ENCODE data around the gene CNTF. TPM values are rescaled to one million over a fixed set of nuclear protein-coding genes. Genes with fewer than 3 reads are reported as not detected.

The CNTF gene
- total and polyA plus RNA-seq, 9 donors: 0.22 to 2.0 (median 0.87) TPM

DNA sequence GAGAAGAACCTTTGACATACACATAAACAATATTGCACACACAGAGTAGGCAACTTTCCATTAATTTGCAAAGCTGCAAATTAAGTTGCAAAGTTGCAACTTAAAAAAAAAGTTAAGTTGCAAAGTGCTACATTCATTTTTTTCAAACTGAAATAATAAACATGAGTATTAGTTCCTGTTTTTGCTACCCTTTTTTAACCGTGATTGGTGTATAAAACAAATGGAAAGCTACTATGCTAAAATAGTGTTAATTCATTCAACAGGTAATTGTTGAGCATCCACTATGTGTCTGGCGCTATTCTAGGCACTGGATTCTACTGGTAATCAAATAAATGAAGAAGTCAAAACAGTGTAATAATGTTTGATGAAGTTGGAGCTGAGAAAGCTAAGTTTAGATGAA is 35.5 kb upstream of the CNTF start:
- Histone ChIP-seq H3K27me3 (no peaks in the 10 kb centered on the region), H3K9me3 (no peaks in the 10 kb centered on the region), H3K36me3 (no peaks in the 10 kb centered on the region), H3K27ac (no peak overlapping the region), H3K4me1 (ENCODE audit: insufficient read depth) (peaks cover 2% of the 10 kb centered on the region), H3K4me3 (no peak overlapping the region)
- no peak for DNase-seq
- TF ChIP-seq EP300 (IDR thresholded peaks at IDR 0.05) (no peak), POLR2A (IDR thresholded peaks at IDR 0.05) (no peak)
- TF ChIP-seq, protein P1, sequence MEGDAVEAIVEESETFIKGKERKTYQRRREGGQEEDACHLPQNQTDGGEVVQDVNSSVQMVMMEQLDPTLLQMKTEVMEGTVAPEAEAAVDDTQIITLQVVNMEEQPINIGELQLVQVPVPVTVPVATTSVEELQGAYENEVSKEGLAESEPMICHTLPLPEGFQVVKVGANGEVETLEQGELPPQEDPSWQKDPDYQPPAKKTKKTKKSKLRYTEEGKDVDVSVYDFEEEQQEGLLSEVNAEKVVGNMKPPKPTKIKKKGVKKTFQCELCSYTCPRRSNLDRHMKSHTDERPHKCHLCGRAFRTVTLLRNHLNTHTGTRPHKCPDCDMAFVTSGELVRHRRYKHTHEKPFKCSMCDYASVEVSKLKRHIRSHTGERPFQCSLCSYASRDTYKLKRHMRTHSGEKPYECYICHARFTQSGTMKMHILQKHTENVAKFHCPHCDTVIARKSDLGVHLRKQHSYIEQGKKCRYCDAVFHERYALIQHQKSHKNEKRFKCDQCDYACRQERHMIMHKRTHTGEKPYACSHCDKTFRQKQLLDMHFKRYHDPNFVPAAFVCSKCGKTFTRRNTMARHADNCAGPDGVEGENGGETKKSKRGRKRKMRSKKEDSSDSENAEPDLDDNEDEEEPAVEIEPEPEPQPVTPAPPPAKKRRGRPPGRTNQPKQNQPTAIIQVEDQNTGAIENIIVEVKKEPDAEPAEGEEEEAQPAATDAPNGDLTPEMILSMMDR (IDR thresholded peaks at IDR 0.05): no peak
- intact Hi-C loops (cut with DNase I): no loop called here
- 80 to 89% (median 82%) methylated on average over 2 of the region's 2 CpGs for WGBS, 3 donors

DNA sequence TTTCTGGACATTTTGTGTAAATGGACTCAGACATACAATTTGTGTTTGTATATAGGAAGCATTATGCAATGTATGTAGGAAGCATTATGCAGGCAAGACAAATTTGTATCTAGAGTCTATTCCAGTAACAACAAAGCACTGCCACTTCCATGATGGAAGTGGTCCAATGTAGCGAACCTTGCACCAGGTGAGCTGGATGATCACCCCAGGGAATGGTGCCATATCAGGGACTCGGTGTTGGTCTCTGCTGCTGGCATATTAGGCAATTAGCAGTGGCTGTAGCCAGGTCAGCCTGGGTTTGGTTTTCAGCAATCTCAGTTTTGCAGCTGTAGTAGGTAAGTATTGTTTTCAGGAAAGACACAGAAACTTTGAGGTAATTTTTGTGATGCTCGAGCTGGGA is 30.8 kb upstream of the CNTF start:
- Histone ChIP-seq H3K9me3 (no peaks in the 10 kb centered on the region), H3K4me1 (ENCODE audit: insufficient read depth) (no peaks in the 10 kb centered on the region)
- intact Hi-C loops (cut with DNase I): no loop called here

DNA sequence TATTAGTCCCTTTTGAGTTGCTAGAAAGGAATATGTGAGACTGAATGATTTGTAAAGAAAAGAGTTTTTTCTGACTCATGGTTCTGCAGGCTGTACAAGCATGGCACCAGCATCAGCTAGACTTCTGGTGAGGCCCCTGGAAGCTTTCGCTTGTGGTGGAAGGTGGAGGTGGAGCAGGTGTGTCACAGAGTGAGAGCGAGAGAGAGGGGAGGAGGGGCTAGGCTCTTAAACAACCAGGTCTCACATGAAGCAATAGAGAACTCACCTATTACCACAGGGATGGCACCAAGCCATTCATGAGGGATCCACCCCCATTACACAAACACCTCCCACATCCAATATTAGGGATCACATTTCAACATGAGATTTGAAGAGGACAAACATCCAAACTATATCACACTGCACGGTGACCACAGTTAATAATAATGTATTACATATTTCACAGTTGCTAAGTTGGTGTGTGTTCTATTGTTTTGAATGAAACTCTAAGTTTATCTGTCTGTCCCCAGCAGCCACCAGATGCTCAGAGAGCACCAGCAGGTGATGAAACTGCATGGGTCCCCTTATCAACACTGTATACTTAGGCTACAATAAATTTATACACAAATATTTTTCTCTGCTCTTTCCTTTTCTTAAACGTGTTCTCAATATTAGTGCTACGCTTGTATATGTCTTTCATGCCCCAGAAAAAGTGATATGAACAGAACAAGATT is 29.5 kb upstream of the CNTF start:
- TF ChIP-seq POLR2A (IDR thresholded peaks at IDR 0.05) (no peak), EP300 (IDR thresholded peaks at IDR 0.05) (no peak)
- TF ChIP-seq, protein P1 (IDR thresholded peaks at IDR 0.05): no peak
- Histone ChIP-seq H3K27ac (no peak overlapping the region), H3K4me1 (ENCODE audit: insufficient read depth) (no peaks in the 10 kb centered on the region), H3K9me3 (no peaks in the 10 kb centered on the region), H3K27me3 (no peaks in the 10 kb centered on the region), H3K4me3 (no peak overlapping the region), H3K36me3 (no peaks in the 10 kb centered on the region)
- WGBS, 3 donors: 76 to 81% (median 76%) methylated on average over 5 of the region's 5 CpGs
- DNase-seq: no peak
- intact Hi-C loops (cut with DNase I): no loop called here

More for the DNA sequence above, 30.8 kb upstream of the CNTF start:
- 96 to 97% (median 97%) methylated on average over 3 of the region's 3 CpGs for WGBS, 3 donors
- DNase-seq: no peak
- no peaks in the 10 kb centered on the region for H3K36me3 ChIP-seq
- no peaks in the 10 kb centered on the region for H3K27me3 ChIP-seq
- no peak for TF ChIP-seq EP300 (IDR thresholded peaks at IDR 0.05)
- TF ChIP-seq, protein P1 (IDR thresholded peaks at IDR 0.05): no peak
- no peak for TF ChIP-seq POLR2A (IDR thresholded peaks at IDR 0.05)
- H3K27ac ChIP-seq: no peak overlapping the region
- no peak overlapping the region for H3K4me3 ChIP-seq

DNA sequence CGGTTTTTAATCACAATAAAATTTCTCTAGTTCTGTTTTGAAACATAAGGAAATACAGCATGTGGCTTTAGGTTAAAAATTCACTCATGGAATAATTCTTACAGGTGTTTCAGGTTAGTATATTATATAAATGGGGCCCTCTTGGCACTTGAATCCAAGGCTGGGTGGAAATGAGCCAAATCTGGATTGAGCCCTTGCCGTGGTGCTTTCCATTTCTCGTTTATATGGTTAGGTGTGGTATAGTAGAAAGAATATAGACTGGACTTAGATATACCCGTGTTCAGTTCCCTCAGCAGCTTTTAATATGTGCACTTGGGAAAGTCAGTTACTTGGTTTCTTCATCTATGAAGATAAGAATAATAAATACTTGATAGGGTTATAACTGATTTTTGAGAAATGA is 27.6 kb upstream of the CNTF start:
- 66 to 79% (median 76%) methylated on average over 4 of the region's 4 CpGs for WGBS, 3 donors
- intact Hi-C loops (cut with DNase I): no loop called here
- Histone ChIP-seq H3K9me3 (no peaks in the 10 kb centered on the region), H3K4me1 (ENCODE audit: insufficient read depth) (no peaks in the 10 kb centered on the region), H3K27ac (no peak overlapping the region), H3K27me3 (no peaks in the 10 kb centered on the region), H3K36me3 (no peaks in the 10 kb centered on the region), H3K4me3 (no peak overlapping the region)
- DNase-seq: no peak
- TF ChIP-seq, protein P1 (IDR thresholded peaks at IDR 0.05): no peak
- TF ChIP-seq POLR2A (IDR thresholded peaks at IDR 0.05): no peak
- TF ChIP-seq EP300 (IDR thresholded peaks at IDR 0.05): no peak
